AG04450 (cell line): Measurements from ENCODE around the gene C3orf70. TPM values are rescaled to one million over a fixed set of nuclear protein-coding genes. Genes with fewer than 3 reads are reported as not detected.

Experiments used
- CTCF ChIA-PET: fragments of 300-600, 350-600 bp; formaldehyde crosslinking; extraction: SDS; loops from one replicate; lab custom pipeline; 2022; ENCODE audit warnings: antibody characterized with exemption, inconsistent platforms; lab: Charles Lee
- POLR2A ChIA-PET: fragments of 350-600 bp; formaldehyde crosslinking; extraction: SDS; loops from one replicate; lab custom pipeline; 2021; ENCODE audit warnings: antibody characterized with exemption, inconsistent platforms; lab: Yijun Ruan, JAX
- DNase-seq: peaks from one replicate; pipeline ENCODE4 v3.0.0-alpha.2; 2011; ENCODE audit warnings: low read depth, low spot score
- H3K27ac ChIP-seq: one replicate; pipeline ENCODE4 v1.5.1; 2012; ENCODE audit warnings: low read depth, low read length, control low read depth
- H3K27me3 ChIP-seq: one replicate; pipeline ENCODE4 v1.6.0; 2012; ENCODE audit warnings: low read length; ENCODE audit not compliant: control insufficient read depth, insufficient read depth
- H3K4me3 ChIP-seq: 2 replicates; pipeline ENCODE4 v1.5.1; 2011; ENCODE audit warnings: mild to moderate bottlenecking, low read depth, low read length, control low read depth
- H3K9me3 ChIP-seq: 2 replicates; pipeline ENCODE4 v1.5.1; 2012; ENCODE audit warnings: low read length; ENCODE audit not compliant: control insufficient read depth, insufficient read depth
- CTCF ChIP-seq: IDR thresholded peaks from 2 replicates; pipeline ENCODE4 v1.5.1; 2011; ENCODE audit warnings: low read depth, low read length, control low read depth, inconsistent platforms
- polyA plus RNA-seq: library from polyadenylated mRNA; depleted of rRNA; stranded (reverse); fragments of >200 nt; gene quantifications from 2 replicates; pipeline ENCODE4 v1.2.3, GENCODE V29; 2011

The C3orf70 gene
- polyA plus RNA-seq, 1 experiment: 0.89 TPM

- POLR2A ChIA-PET: no interaction called here
- TF ChIP-seq CTCF: no peak
- H3K9me3 ChIP-seq: no peaks in the 10 kb centered on the region
- CTCF ChIA-PET: interaction anchor here (0.5 kb wide), 1 partner anchor 298 kb away, joined by 4 read pairs; no protein-coding TSS in a partner anchor
- no peak overlapping the region for H3K4me3 ChIP-seq
- H3K27ac ChIP-seq: no peak overlapping the region
- no peaks in the 10 kb centered on the region for H3K27me3 ChIP-seq
- no peak for DNase-seq
Measured at GRCh38 chr3:185172086-185173049, 19.5 kb upstream of the C3orf70 start.

DNA sequence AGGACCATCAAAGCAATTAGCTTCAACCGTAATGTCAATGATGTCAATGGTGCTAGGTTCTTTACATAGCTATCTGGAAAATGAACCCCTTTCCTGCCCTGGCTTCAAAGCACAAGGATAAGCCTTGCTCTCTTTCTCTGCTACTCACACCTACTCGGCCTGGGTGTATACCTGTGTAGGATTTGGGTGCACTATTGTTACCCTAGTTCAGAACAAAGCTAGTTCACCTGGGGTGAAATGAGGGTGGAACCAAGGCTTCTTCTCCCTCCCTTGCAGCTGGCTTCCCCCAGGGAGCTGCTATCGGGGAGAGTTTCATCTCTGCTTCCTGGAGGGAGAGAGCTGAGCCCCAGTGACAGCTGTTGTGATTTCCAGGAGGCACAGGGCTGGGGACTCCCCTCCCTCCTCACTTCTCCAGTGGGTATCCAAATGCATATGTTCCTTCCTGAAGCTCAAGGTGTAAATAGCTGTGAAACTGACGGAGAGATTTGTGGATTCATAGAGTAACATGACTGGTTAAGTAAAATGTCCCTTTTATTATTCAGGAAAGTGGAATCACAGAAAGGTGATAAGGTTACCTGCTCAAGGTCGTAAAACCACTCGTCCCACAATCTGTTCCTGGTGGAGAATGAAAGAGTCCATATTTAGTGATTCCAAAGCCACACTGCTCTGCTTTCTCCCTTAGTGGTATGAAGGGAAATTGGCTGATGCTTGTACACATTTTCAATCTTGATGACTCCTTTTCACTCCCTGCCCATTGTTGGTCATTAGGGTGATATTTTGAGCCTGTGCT, 11.8 kb upstream of the C3orf70 start:
- CTCF ChIA-PET: no interaction called here
- Histone ChIP-seq H3K27me3 (peaks cover 17% of the 10 kb centered on the region), H3K9me3 (no peaks in the 10 kb centered on the region), H3K4me3 (no peak overlapping the region), H3K27ac (no peak overlapping the region)
- POLR2A ChIA-PET: no interaction called here
- TF ChIP-seq CTCF: no peak
- DNase-seq: no peak

- Histone ChIP-seq H3K27me3 (peaks cover 21% of the 10 kb centered on the region), H3K4me3 (no peak overlapping the region), H3K9me3 (no peaks in the 10 kb centered on the region), H3K27ac (no peak overlapping the region)
- TF ChIP-seq CTCF: no peak
- no peak for DNase-seq
- POLR2A ChIA-PET: no interaction called here
- CTCF ChIA-PET: no interaction called here
Measured at GRCh38 chr3:185162634-185163033, 9.8 kb upstream of the C3orf70 start.

DNA sequence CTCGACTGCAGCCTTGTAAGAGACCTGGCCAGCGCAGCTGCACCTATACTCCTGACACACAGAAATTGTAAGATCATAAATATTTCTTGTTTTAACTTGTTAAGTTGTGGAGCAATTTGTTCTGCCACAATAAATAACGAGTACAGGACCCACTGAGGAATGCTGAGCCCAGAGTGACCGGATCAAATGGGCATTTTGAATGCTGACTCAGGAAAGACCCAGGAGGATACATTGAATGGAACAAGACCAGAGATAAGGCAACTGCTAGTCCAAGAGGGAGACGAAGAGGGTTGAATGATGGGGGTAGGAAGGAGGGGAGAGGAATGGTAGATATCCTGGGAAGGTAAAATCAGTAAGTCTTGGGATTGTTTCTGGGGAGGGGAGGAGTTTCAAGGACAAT, 8.9 kb upstream of the C3orf70 start:
- DNase-seq: no peak
- POLR2A ChIA-PET: no interaction called here
- Histone ChIP-seq H3K9me3 (no peaks in the 10 kb centered on the region), H3K27ac (no peak overlapping the region), H3K27me3 (peaks cover 28% of the 10 kb centered on the region), H3K4me3 (no peak overlapping the region)
- TF ChIP-seq CTCF: no peak
- CTCF ChIA-PET: interaction anchor here (1.5 kb wide), 1 partner anchor 14 kb away, joined by 4 read pairs; no protein-coding TSS in a partner anchor
